Measurements from ENCODE around the gene SMARCA1.

The SMARCA1 gene

GRCh38 chrX:129510331-129510730 lies 13.0 kb downstream of the SMARCA1 start:
- Histone ChIP-seq H3K9me3 (ENCODE audit: control insufficient read depth in 1 of 2, low read length in 2 of 2) (no peaks in the 10 kb centered on the region), H3K9ac (ENCODE audit: low read depth in 1 of 2, low read length in 2 of 2) (no peak overlapping the region), H3K4me3 (ENCODE audit: low read depth in 1 of 2, low read length in 2 of 2) (no peak overlapping the region), H3K27ac (ENCODE audit: low read depth, low read length) (no peak overlapping the region), H3K27me3 (ENCODE audit: control insufficient read depth in 1 of 2, insufficient read depth in 2 of 2, low read length in 2 of 2) (no peaks in the 10 kb centered on the region), H3K4me1 (ENCODE audit: control insufficient read depth in 1 of 2, insufficient read depth in 2 of 2, low read length in 2 of 2) (no peaks in the 10 kb centered on the region), H3K36me3 (ENCODE audit: control insufficient read depth in 1 of 2, insufficient read depth in 2 of 2, low read length in 2 of 2) (no peaks in the 10 kb centered on the region)

DNA sequence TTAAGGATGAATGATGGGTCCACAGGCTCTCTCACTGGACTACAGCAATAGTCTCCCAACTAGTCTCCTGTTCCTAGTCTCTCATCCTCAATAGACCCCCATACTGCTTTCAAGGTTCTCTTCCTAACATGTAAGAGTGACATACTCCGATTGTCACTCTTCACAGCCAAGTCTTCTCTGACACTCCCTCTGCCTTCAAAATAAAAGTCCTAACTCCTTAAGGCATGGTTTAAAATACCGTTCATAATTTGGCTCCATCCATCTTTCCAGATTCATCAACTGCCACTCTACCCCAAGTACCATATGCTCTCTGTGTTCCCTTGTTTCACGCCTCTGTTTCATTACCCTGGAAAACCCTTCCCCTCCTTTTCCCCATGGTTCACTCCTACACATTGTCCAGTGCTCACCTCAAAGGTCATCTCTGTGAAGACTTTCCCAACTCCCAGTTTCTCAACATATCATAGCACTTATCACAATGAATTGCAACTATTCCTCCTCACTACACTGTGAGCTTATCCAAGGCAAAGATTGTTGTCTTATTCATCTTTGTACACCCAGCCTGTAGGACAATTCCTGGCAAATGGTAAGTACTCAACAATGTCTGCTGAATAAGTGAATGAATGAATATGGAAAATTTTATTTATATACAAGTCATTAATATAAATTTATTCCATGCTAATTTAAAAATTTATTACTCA lies 26.0 kb downstream of the SMARCA1 start:
- Histone ChIP-seq H3K27ac (ENCODE audit: low read depth, low read length) (no peak overlapping the region), H3K4me3 (ENCODE audit: low read depth in 1 of 2, low read length in 2 of 2) (no peak overlapping the region), H3K36me3 (ENCODE audit: control insufficient read depth in 1 of 2, insufficient read depth in 2 of 2, low read length in 2 of 2) (peaks cover 0 to 5% of the 10 kb centered on the region in 2 donors), H3K9me3 (ENCODE audit: control insufficient read depth in 1 of 2, low read length in 2 of 2) (no peaks in the 10 kb centered on the region), H3K27me3 (ENCODE audit: control insufficient read depth in 1 of 2, insufficient read depth in 2 of 2, low read length in 2 of 2) (no peaks in the 10 kb centered on the region), H3K4me1 (ENCODE audit: control insufficient read depth in 1 of 2, insufficient read depth in 2 of 2, low read length in 2 of 2) (no peaks in the 10 kb centered on the region), H3K9ac (ENCODE audit: low read depth in 1 of 2, low read length in 2 of 2) (no peak overlapping the region)

GRCh38 chrX:129496625-129497024 lies 26.7 kb downstream of the SMARCA1 start:
- Histone ChIP-seq H3K36me3 (ENCODE audit: control insufficient read depth in 1 of 2, insufficient read depth in 2 of 2, low read length in 2 of 2) (peaks cover 0 to 5% of the 10 kb centered on the region in 2 donors), H3K27ac (ENCODE audit: low read depth, low read length) (no peak overlapping the region), H3K9me3 (ENCODE audit: control insufficient read depth in 1 of 2, low read length in 2 of 2) (no peaks in the 10 kb centered on the region), H3K27me3 (ENCODE audit: control insufficient read depth in 1 of 2, insufficient read depth in 2 of 2, low read length in 2 of 2) (no peaks in the 10 kb centered on the region), H3K4me3 (ENCODE audit: low read depth in 1 of 2, low read length in 2 of 2) (no peak overlapping the region), H3K4me1 (ENCODE audit: control insufficient read depth in 1 of 2, insufficient read depth in 2 of 2, low read length in 2 of 2) (no peaks in the 10 kb centered on the region), H3K9ac (ENCODE audit: low read depth in 1 of 2, low read length in 2 of 2) (no peak overlapping the region)

DNA sequence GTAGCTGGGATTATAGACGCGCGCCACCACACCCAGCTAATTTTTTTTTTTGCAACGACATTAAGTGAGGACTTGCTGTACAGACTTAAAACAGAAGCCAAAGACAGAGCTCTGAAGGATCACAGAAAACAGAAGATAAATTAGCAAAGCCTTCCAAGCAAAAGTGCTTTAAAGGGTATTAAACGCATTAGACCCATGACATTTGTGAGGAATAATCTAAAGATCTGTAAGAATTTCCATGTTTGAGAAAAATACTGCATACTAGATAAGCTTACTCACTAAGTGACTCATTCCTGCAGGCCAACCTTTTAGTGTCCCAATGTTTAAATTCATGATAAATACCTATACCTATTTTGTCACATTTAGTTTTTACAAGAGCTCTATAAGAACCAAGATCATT lies 27.4 kb downstream of the SMARCA1 start:
- H3K27me3 ChIP-seq (ENCODE audit: control insufficient read depth in 1 of 2, insufficient read depth in 2 of 2, low read length in 2 of 2): no peaks in the 10 kb centered on the region
- H3K4me1 ChIP-seq (ENCODE audit: control insufficient read depth in 1 of 2, insufficient read depth in 2 of 2, low read length in 2 of 2): no peaks in the 10 kb centered on the region
- H3K9ac ChIP-seq (ENCODE audit: low read depth in 1 of 2, low read length in 2 of 2): no peak overlapping the region
- no peak overlapping the region for H3K27ac ChIP-seq (ENCODE audit: low read depth, low read length)
- H3K9me3 ChIP-seq (ENCODE audit: control insufficient read depth in 1 of 2, low read length in 2 of 2): no peaks in the 10 kb centered on the region
- H3K4me3 ChIP-seq (ENCODE audit: low read depth in 1 of 2, low read length in 2 of 2): no peak overlapping the region
- H3K36me3 ChIP-seq (ENCODE audit: control insufficient read depth in 1 of 2, insufficient read depth in 2 of 2, low read length in 2 of 2): peaks cover 0 to 5% of the 10 kb centered on the region in 2 donors

DNA sequence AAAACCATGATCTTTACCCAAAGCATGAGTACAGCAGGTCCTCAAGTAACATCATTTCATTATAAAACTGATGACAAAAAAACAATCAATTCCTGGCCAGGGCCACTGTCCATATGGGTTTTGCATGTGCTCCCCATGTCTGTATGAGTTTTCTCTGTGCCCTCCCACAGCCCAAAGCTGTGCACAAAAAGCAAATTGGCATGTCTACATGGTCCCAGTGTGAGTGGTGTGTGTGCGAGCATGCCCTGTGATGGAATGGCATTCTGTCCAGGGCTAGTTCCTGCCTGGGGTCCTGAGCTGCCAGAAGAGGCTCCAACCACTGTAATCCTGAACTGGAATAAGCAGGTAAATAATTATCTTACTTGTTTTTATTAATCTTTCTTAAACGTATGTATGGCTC lies 28.4 kb downstream of the SMARCA1 start:
- H3K4me3 ChIP-seq (ENCODE audit: low read depth in 1 of 2, low read length in 2 of 2): no peak overlapping the region
- H3K27me3 ChIP-seq (ENCODE audit: control insufficient read depth in 1 of 2, insufficient read depth in 2 of 2, low read length in 2 of 2): no peaks in the 10 kb centered on the region
- no peak overlapping the region for H3K9ac ChIP-seq (ENCODE audit: low read depth in 1 of 2, low read length in 2 of 2)
- H3K36me3 ChIP-seq (ENCODE audit: control insufficient read depth in 1 of 2, insufficient read depth in 2 of 2, low read length in 2 of 2): peaks cover 0 to 5% of the 10 kb centered on the region in 2 donors
- H3K9me3 ChIP-seq (ENCODE audit: control insufficient read depth in 1 of 2, low read length in 2 of 2): no peaks in the 10 kb centered on the region
- H3K27ac ChIP-seq (ENCODE audit: low read depth, low read length): no peak overlapping the region
- no peaks in the 10 kb centered on the region for H3K4me1 ChIP-seq (ENCODE audit: control insufficient read depth in 1 of 2, insufficient read depth in 2 of 2, low read length in 2 of 2)

- Histone ChIP-seq H3K27me3 (ENCODE audit: control insufficient read depth in 1 of 2, insufficient read depth in 2 of 2, low read length in 2 of 2) (no peaks in the 10 kb centered on the region), H3K9ac (ENCODE audit: low read depth in 1 of 2, low read length in 2 of 2) (no peak overlapping the region), H3K27ac (ENCODE audit: low read depth, low read length) (no peak overlapping the region), H3K4me3 (ENCODE audit: low read depth in 1 of 2, low read length in 2 of 2) (no peak overlapping the region), H3K36me3 (ENCODE audit: control insufficient read depth in 1 of 2, insufficient read depth in 2 of 2, low read length in 2 of 2) (peaks cover 0 to 5% of the 10 kb centered on the region in 2 donors), H3K4me1 (ENCODE audit: control insufficient read depth in 1 of 2, insufficient read depth in 2 of 2, low read length in 2 of 2) (no peaks in the 10 kb centered on the region), H3K9me3 (ENCODE audit: control insufficient read depth in 1 of 2, low read length in 2 of 2) (no peaks in the 10 kb centered on the region)
These were observed 29.6 kb downstream of the SMARCA1 start for GRCh38 chrX:129493643-129494042.

- Histone ChIP-seq H3K4me1 (ENCODE audit: control insufficient read depth in 1 of 2, insufficient read depth in 2 of 2, low read length in 2 of 2) (no peaks in the 10 kb centered on the region), H3K36me3 (ENCODE audit: control insufficient read depth in 1 of 2, insufficient read depth in 2 of 2, low read length in 2 of 2) (no peaks in the 10 kb centered on the region), H3K27ac (ENCODE audit: low read depth, low read length) (no peak overlapping the region), H3K4me3 (ENCODE audit: low read depth in 1 of 2, low read length in 2 of 2) (no peak overlapping the region), H3K27me3 (ENCODE audit: control insufficient read depth in 1 of 2, insufficient read depth in 2 of 2, low read length in 2 of 2) (no peaks in the 10 kb centered on the region), H3K9me3 (ENCODE audit: control insufficient read depth in 1 of 2, low read length in 2 of 2) (no peaks in the 10 kb centered on the region), H3K9ac (ENCODE audit: low read depth in 1 of 2, low read length in 2 of 2) (no peak overlapping the region)
These were observed 33.0 kb downstream of the SMARCA1 start for GRCh38 chrX:129490330-129490729.

GRCh38 chrX:129488359-129488758 lies 34.9 kb downstream of the SMARCA1 start:
- Histone ChIP-seq H3K9ac (ENCODE audit: low read depth in 1 of 2, low read length in 2 of 2) (no peak overlapping the region), H3K27me3 (ENCODE audit: control insufficient read depth in 1 of 2, insufficient read depth in 2 of 2, low read length in 2 of 2) (no peaks in the 10 kb centered on the region), H3K27ac (ENCODE audit: low read depth, low read length) (no peak overlapping the region), H3K4me3 (ENCODE audit: low read depth in 1 of 2, low read length in 2 of 2) (no peak overlapping the region), H3K4me1 (ENCODE audit: control insufficient read depth in 1 of 2, insufficient read depth in 2 of 2, low read length in 2 of 2) (no peaks in the 10 kb centered on the region), H3K36me3 (ENCODE audit: control insufficient read depth in 1 of 2, insufficient read depth in 2 of 2, low read length in 2 of 2) (no peaks in the 10 kb centered on the region), H3K9me3 (ENCODE audit: control insufficient read depth in 1 of 2, low read length in 2 of 2) (no peaks in the 10 kb centered on the region)

DNA sequence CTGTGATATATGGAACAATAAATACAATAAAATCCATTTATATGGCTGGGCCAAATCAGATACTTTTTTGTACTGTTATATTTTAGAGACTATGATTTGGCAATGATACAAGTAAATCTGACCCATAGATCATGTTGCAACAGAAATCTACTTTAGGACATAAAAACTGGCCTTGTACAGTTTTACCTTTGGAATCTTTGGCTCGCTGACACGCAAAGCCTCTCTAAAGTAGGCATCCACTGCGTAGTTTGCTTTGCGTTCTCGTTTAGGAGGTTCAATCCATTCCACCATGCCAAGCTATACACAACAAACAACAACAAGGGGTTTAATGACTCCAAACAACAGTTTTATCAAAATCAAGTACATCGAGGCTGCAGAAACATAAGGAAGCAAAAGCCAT lies 42.4 kb downstream of the SMARCA1 start:
- H3K27ac ChIP-seq (ENCODE audit: low read depth, low read length): no peak overlapping the region
- H3K4me1 ChIP-seq (ENCODE audit: control insufficient read depth in 1 of 2, insufficient read depth in 2 of 2, low read length in 2 of 2): no peaks in the 10 kb centered on the region
- no peaks in the 10 kb centered on the region for H3K36me3 ChIP-seq (ENCODE audit: control insufficient read depth in 1 of 2, insufficient read depth in 2 of 2, low read length in 2 of 2)
- no peak overlapping the region for H3K4me3 ChIP-seq (ENCODE audit: low read depth in 1 of 2, low read length in 2 of 2)
- H3K27me3 ChIP-seq (ENCODE audit: control insufficient read depth in 1 of 2, insufficient read depth in 2 of 2, low read length in 2 of 2): no peaks in the 10 kb centered on the region
- H3K9me3 ChIP-seq (ENCODE audit: control insufficient read depth in 1 of 2, low read length in 2 of 2): no peaks in the 10 kb centered on the region
- H3K9ac ChIP-seq (ENCODE audit: low read depth in 1 of 2, low read length in 2 of 2): no peak overlapping the region

DNA sequence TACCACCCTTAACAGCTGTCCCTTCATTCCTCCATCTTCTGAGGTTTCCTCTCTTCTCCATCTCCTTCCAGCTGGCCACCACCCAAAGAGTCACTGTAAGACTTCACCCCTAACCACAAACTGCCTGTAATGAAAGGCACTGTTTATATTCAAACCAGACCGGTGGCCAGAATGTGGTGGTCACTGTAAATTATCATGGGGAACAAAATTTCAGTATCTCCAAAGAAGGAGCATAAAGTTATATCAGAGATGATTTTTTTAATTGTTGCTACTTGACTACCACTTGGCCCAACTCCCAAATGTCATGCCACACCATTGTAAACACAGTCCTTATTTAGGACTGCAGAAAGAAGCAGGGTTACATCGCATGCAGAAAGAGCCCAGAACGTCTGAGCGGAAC lies 44.8 kb downstream of the SMARCA1 start:
- Histone ChIP-seq H3K27me3 (ENCODE audit: control insufficient read depth in 1 of 2, insufficient read depth in 2 of 2, low read length in 2 of 2) (no peaks in the 10 kb centered on the region), H3K9ac (ENCODE audit: low read depth in 1 of 2, low read length in 2 of 2) (no peak overlapping the region), H3K4me1 (ENCODE audit: control insufficient read depth in 1 of 2, insufficient read depth in 2 of 2, low read length in 2 of 2) (no peaks in the 10 kb centered on the region), H3K27ac (ENCODE audit: low read depth, low read length) (no peak overlapping the region), H3K36me3 (ENCODE audit: control insufficient read depth in 1 of 2, insufficient read depth in 2 of 2, low read length in 2 of 2) (no peaks in the 10 kb centered on the region), H3K4me3 (ENCODE audit: low read depth in 1 of 2, low read length in 2 of 2) (no peak overlapping the region), H3K9me3 (ENCODE audit: control insufficient read depth in 1 of 2, low read length in 2 of 2) (no peaks in the 10 kb centered on the region)

DNA sequence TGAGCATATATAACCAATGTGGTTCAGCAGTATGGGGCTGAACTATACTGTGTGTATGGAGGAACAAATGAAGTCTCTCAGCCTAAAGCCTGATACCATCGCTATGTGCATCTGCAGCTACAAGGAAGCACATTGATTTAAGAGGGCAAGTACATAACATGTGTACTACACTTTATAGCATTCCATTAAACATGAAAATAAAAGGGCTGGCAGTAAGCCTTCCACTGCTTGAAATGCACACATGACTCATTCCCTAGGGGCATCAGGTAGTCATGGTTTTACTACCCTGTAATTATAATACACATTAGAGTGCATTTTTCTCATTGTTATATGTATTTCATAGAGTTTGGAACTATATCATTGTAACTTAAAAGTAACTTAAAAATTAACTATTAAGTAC lies 51.2 kb downstream of the SMARCA1 start:
- no peaks in the 10 kb centered on the region for H3K36me3 ChIP-seq (ENCODE audit: control insufficient read depth in 1 of 2, insufficient read depth in 2 of 2, low read length in 2 of 2)
- no peak overlapping the region for H3K4me3 ChIP-seq (ENCODE audit: low read depth in 1 of 2, low read length in 2 of 2)
- H3K4me1 ChIP-seq (ENCODE audit: control insufficient read depth in 1 of 2, insufficient read depth in 2 of 2, low read length in 2 of 2): no peaks in the 10 kb centered on the region
- no peak overlapping the region for H3K9ac ChIP-seq (ENCODE audit: low read depth in 1 of 2, low read length in 2 of 2)
- no peaks in the 10 kb centered on the region for H3K9me3 ChIP-seq (ENCODE audit: control insufficient read depth in 1 of 2, low read length in 2 of 2)
- H3K27me3 ChIP-seq (ENCODE audit: control insufficient read depth in 1 of 2, insufficient read depth in 2 of 2, low read length in 2 of 2): no peaks in the 10 kb centered on the region
- no peak overlapping the region for H3K27ac ChIP-seq (ENCODE audit: low read depth, low read length)
